Cerebellar nuclear complex (tissue), 1 donor: ENCODE results near the gene CELA2B.
"Not testable (repeated sequence)": the region's sequence is repeated elsewhere in the genome, so short reads cannot be mapped to it uniquely, and the experiment has no call there.

ENCODE experiments used
- DNase-seq, 2 experiments: peaks; one replicate each; lab custom pipeline; 2025; lab: John Stamatoyannopoulos, UW

CELA2B gene

GRCh38 chr1:15475752-15476314, at the start of gene CELA2B:
Gene CELA2B (plus strand): TSS chr1:15476104. CDS start chr1:15476126, 22 bp downstream.
- DNase-seq, result peak in 1 of 2 experiments; percentile 17

GRCh38 chr1:15426492-15427279, 49.2 kb upstream of the CELA2B start:
- no peak for DNase-seq

GRCh38 chr1:15427280-15427666, 48.6 kb upstream of the CELA2B start:
- no peak for DNase-seq

- not testable (repeated sequence) for DNase-seq
Measured at GRCh38 chr1:15428252-15428651, 47.7 kb upstream of the CELA2B start.

GRCh38 chr1:15428815-15429435, 47.0 kb upstream of the CELA2B start:
- DNase-seq, result no peak

- DNase-seq, result no peak
Measured at GRCh38 chr1:15429701-15430149, 46.2 kb upstream of the CELA2B start.

- DNase-seq, result no peak
Measured at GRCh38 chr1:15430787-15431570, 44.9 kb upstream of the CELA2B start.

GRCh38 chr1:15431571-15431948, 44.3 kb upstream of the CELA2B start:
- no peak for DNase-seq

GRCh38 chr1:15432324-15432723, 43.6 kb upstream of the CELA2B start:
- no peak for DNase-seq

- no peak for DNase-seq
Measured at GRCh38 chr1:15433471-15433870, 42.4 kb upstream of the CELA2B start.

- not testable (repeated sequence) for DNase-seq
Measured at GRCh38 chr1:15434739-15435138, 41.2 kb upstream of the CELA2B start.

- DNase-seq, result no peak
Measured at GRCh38 chr1:15435239-15436077, 40.4 kb upstream of the CELA2B start.

GRCh38 chr1:15436881-15437442, 38.9 kb upstream of the CELA2B start:
- DNase-seq, result no peak

GRCh38 chr1:15439325-15439724, 36.6 kb upstream of the CELA2B start:
- DNase-seq, result no peak

- DNase-seq, result no peak
Measured at GRCh38 chr1:15440357-15440756, 35.5 kb upstream of the CELA2B start.

- DNase-seq, result no peak
Measured at GRCh38 chr1:15441247-15441646, 34.7 kb upstream of the CELA2B start.

- no peak for DNase-seq
Measured at GRCh38 chr1:15442119-15442518, 33.8 kb upstream of the CELA2B start.

- no peak for DNase-seq
Measured at GRCh38 chr1:15442759-15443158, 33.1 kb upstream of the CELA2B start.

- DNase-seq, result no peak
Measured at GRCh38 chr1:15443281-15443680, 32.6 kb upstream of the CELA2B start.

- no peak for DNase-seq
Measured at GRCh38 chr1:15444468-15445389, 31.2 kb upstream of the CELA2B start.
